Endometrial microvascular endothelial cells (primary cell): ENCODE data around the gene PTPN12. TPM values are rescaled to one million over a fixed set of nuclear protein-coding genes. Genes with fewer than 3 reads are reported as not detected.

Experiments used
- total RNA-seq: library from RNA; depleted of rRNA; stranded (reverse); fragments of >200 nt; gene quantifications from one replicate; pipeline ENCODE4 v1.2.3, GENCODE V29; 2015; ENCODE audit errors: inconsistent ontology term

Gene PTPN12
- total RNA-seq, 1 donor from 2014 or later: 73.5 TPM

Other genes with a start within 250 kb of the PTPN12 start
- 5.2 TPM for gene GSAP, start 120.9 kb upstream of the PTPN12 start, total RNA-seq
- 25.8 TPM for gene RSBN1L, start 159.2 kb downstream of the PTPN12 start, total RNA-seq